VCaP (cell line): ENCODE results near the gene CMPK2.

ENCODE experiments used
- H3K27ac ChIP-seq: fragments of 450-650 bp; 2 replicates; pipeline ENCODE4 v1.5.1; 2017
- TF ChIP-seq, protein P1 (sequence below): fragments of 450-650 bp; conservative IDR thresholded peaks from 2 replicates; pipeline ENCODE4 v1.5.1; 2017; ENCODE audit warnings: mild to moderate bottlenecking, moderate library complexity

CMPK2 gene

DNA sequence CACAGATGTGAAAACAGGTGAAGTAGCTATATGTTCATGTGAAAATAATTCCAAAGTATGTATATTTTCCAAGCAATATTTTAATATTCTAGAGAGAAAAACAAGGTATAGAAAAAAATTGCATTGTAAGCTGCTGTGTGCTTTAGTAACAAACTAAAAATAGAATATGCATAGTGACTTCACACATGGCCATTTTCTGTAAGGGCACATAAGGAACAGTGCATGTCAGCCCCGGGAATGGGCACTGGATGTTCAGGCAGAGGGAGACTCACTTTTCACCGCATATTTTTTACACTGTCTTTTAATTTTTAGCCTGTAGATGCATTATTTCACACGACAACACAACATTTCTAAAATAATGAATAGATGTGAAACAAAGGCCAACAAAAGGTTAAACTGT, 46.0 kb downstream of the CMPK2 start:
- TF ChIP-seq, protein P1, sequence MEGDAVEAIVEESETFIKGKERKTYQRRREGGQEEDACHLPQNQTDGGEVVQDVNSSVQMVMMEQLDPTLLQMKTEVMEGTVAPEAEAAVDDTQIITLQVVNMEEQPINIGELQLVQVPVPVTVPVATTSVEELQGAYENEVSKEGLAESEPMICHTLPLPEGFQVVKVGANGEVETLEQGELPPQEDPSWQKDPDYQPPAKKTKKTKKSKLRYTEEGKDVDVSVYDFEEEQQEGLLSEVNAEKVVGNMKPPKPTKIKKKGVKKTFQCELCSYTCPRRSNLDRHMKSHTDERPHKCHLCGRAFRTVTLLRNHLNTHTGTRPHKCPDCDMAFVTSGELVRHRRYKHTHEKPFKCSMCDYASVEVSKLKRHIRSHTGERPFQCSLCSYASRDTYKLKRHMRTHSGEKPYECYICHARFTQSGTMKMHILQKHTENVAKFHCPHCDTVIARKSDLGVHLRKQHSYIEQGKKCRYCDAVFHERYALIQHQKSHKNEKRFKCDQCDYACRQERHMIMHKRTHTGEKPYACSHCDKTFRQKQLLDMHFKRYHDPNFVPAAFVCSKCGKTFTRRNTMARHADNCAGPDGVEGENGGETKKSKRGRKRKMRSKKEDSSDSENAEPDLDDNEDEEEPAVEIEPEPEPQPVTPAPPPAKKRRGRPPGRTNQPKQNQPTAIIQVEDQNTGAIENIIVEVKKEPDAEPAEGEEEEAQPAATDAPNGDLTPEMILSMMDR = no peak
- no peak overlapping the region for H3K27ac ChIP-seq

DNA sequence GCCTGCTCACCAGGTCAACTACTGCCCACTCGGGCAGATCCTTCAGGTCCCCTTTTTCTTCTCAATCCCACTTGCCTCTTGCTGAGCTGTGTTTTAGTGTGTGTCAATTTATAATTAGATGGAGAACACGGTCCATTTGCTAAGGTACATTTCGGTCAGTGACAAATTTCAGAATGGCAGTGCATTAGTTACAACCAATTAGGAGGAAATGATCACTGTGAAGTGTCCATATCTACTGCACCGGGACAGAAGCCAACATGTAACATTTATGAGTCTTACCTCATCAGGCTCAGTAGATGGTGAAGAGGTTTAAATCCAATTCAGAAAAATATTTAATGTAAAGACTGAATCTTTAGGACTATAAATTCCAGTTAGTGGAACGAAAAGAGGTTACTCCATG, 47.7 kb downstream of the CMPK2 start:
- TF ChIP-seq, protein P1 = no peak
- H3K27ac ChIP-seq = no peak overlapping the region

DNA sequence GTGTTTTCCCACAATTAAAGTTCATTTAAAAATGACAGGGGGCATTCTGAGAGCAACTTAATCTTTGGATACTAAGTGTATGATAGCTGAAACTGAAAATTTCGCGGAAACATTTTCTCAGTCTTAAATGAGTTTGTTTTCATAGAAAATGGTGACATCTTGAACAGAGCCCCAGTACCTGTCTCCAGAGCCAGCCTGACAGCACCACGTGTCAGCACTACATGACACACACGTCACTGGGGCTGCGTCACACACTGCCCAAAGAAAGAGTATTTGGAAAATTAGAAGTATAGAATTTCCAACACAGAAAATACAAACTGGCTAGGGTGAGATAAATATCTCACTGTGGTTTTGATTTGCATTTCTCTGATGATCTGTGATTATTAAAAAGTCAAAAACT, 50.8 kb downstream of the CMPK2 start:
- no peak overlapping the region for H3K27ac ChIP-seq
- TF ChIP-seq, protein P1 = no peak

DNA sequence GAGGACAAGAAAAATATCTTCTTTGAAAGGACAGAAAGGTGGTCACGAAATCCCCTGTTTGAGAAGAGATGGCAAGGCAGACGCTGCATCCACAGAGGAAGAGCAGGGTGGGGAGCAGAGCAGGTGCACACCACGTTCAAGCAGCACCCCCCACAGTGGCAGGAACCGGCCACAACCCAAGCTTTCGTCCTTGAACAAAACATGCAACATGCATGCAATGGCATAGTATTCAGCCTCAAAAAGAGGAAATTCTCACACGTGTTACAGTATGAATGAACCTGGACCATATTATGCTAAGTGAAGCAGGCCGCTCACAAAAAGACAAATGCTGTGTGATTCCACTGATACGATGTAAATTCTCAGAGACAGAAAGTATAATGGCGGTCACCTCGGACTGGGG, 51.4 kb downstream of the CMPK2 start:
- TF ChIP-seq, protein P1 = no peak
- no peak overlapping the region for H3K27ac ChIP-seq

DNA sequence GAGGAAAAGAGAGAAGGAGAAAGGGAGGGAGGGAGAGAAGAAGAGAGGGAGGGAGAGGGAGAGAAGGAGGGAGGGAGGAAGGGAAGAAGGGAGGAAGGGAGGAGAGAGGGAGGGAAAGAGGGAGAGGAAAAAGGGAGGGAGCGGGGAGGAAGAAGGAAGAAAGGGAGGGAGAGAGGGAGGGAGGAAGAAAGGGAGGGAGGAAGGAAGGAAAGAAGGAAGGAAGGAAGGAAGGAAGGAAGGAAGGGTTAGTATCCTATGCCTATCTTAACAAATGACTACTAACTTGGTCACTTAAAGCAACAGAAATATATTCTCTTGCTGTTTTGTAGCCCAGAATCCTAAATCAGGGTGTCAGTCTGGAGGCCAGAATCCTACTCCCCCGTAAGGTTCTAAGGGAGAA, 52.1 kb downstream of the CMPK2 start:
- TF ChIP-seq, protein P1 = no peak
- no peak overlapping the region for H3K27ac ChIP-seq

DNA sequence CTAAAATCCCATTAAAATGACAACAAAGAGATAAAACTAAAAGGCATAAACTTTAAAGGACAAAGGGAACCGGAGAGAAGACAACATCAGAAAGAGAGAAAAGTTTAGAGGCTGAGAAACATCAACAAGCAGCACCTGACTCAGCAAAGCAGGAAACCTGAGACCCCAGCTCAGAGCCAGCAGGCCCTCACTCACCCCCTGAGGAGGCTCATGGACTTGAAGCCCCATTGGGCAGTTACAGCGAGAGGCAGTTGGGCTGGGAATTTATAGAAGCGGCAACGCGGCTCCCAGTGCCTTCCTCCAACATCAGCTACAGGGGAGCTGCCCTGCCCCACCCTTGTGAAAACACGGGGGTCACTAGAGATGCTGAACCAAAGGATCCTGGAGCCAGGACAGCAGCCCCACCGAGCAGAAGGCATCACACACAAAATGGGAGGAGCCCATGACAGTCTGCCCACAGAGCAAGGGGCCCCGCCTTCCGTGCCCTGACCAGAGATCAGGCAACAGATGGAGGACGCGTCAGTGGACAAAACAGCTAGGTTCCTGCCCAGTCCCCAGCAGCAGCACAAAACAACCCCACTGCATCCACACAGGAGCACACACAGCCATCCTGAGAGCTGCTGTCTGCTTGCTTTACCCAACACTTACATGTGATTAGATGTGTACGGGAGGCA, 52.7 kb downstream of the CMPK2 start:
- H3K27ac ChIP-seq = no peak overlapping the region
- TF ChIP-seq, protein P1 = no peak

DNA sequence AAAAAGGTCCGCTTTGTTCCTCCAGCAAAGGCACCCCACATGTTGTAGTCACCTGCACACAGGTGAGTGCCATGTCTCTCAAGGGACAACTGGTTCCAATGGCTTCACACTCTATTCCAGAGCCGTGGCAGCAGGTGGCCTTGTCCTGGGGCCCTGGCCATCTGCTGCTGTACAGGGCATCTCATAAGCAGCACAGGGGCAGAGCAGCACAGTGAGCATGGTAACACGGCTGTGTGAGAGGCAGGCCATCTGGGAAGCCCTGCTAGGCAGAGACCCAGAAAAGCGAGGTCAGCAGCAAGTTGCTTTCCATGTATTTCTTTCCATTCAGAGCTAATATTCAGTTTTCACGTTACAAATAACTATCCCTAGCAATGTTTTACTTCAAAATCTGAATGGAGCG, 54.7 kb downstream of the CMPK2 start:
- H3K27ac ChIP-seq = no peak overlapping the region
- TF ChIP-seq, protein P1 = no peak
